HEK293 (cell line): ENCODE measurements around the gene GPR17.
A peak's percentile ranks its signal among the peaks of the same experiment; 100 is the strongest.

Experiments used
- CTCF ChIA-PET: fragments of 350-600 bp; formaldehyde crosslinking; extraction: SDS; loops from one replicate; lab custom pipeline; 2021; ENCODE audit warnings: antibody characterized with exemption; lab: Yijun Ruan, JAX
- POLR2A ChIA-PET: fragments of 300-600 bp; formaldehyde crosslinking; extraction: SDS; loops from one replicate; lab custom pipeline; 2020; ENCODE audit warnings: antibody characterized with exemption, inconsistent platforms; lab: Yijun Ruan, JAX
- H3K27ac ChIP-seq: fragments of 200-500 bp; sonication (Bioruptor generic); 2 replicates; pipeline ENCODE4 v1.5.1; 2014; ENCODE audit warnings: low read depth, low read length, control low read depth, inconsistent platforms; ENCODE audit errors: extremely low read depth
- H3K36me3 ChIP-seq, 2 experiments: fragments of 200-500 bp in 1 of 2; sonication (Bioruptor generic) in 1 of 2; 1 replicate in 1 of 2; 2 replicates in 1 of 2; pipeline ENCODE4 v1.5.1; 2014 to 2017; ENCODE audit warnings: inconsistent platforms in 2 of 2, low read length in 2 of 2; ENCODE audit not compliant: control insufficient read depth in 2 of 2, insufficient read depth in 1 of 2
- H3K4me1 ChIP-seq: fragments of 200-500 bp; sonication (Bioruptor generic); 2 replicates; pipeline ENCODE4 v1.5.1; 2014; ENCODE audit warnings: mild to moderate bottlenecking, low read length, inconsistent platforms; ENCODE audit not compliant: control insufficient read depth, insufficient read depth
- H3K4me3 ChIP-seq: 2 replicates; pipeline ENCODE4 v1.5.1; 2011; ENCODE audit warnings: low read depth, mild to moderate bottlenecking, control low read depth, low read length, moderate library complexity
- H3K9me3 ChIP-seq: fragments of 200-500 bp; sonication (Bioruptor generic); 2 replicates; pipeline ENCODE4 v1.5.1; 2014; ENCODE audit warnings: low read depth, low read length, inconsistent platforms; ENCODE audit not compliant: control insufficient read depth, insufficient read depth
- BCL11A ChIP-seq: fragments of 450-650 bp; formaldehyde crosslinking; IDR thresholded peaks from 2 replicates; pipeline ENCODE4 v1.5.1; 2016; ENCODE audit warnings: low read depth, missing biosample characterization, missing genetic modification characterization
- EGR2 ChIP-seq: fragments of 450-650 bp; formaldehyde crosslinking; IDR thresholded peaks from 2 replicates; pipeline ENCODE4 v1.5.1; 2016; ENCODE audit warnings: low read depth, missing biosample characterization, missing genetic modification characterization
- HOXC10 ChIP-seq: sonication (generic); formaldehyde crosslinking; IDR thresholded peaks from 2 replicates; pipeline ENCODE4 v1.8.1; 2023; ENCODE audit warnings: mild to moderate bottlenecking, missing genetic modification reagents
- KLF7 ChIP-seq: fragments of 450-650 bp; formaldehyde crosslinking; IDR thresholded peaks from 2 replicates; pipeline ENCODE4 v1.5.1; 2016; ENCODE audit warnings: missing biosample characterization, missing genetic modification characterization, borderline replicate concordance
- OSR2 ChIP-seq: fragments of 450-650 bp; formaldehyde crosslinking; IDR thresholded peaks from 2 replicates; pipeline ENCODE4 v1.5.1; 2016; ENCODE audit warnings: missing biosample characterization, missing genetic modification characterization
- REPIN1 ChIP-seq: fragments of 450-650 bp; formaldehyde crosslinking; IDR thresholded peaks from 2 replicates; pipeline ENCODE4 v1.5.1; 2017; ENCODE audit warnings: missing biosample characterization, missing genetic modification characterization, low read depth
- SCRT2 ChIP-seq: fragments of 450-650 bp; formaldehyde crosslinking; IDR thresholded peaks from 2 replicates; pipeline ENCODE4 v1.5.1; 2016; ENCODE audit warnings: missing biosample characterization, missing genetic modification characterization
- SP2 ChIP-seq: fragments of 450-650 bp; formaldehyde crosslinking; IDR thresholded peaks from 2 replicates; pipeline ENCODE4 v1.5.1; 2016; ENCODE audit warnings: missing biosample characterization, missing genetic modification characterization
- ZBTB48 ChIP-seq: fragments of 450-650 bp; formaldehyde crosslinking; IDR thresholded peaks from 2 replicates; pipeline ENCODE4 v1.5.1; 2016; ENCODE audit warnings: missing biosample characterization, missing genetic modification characterization
- ZFP37 ChIP-seq: fragments of 450-650 bp; formaldehyde crosslinking; IDR thresholded peaks from 2 replicates; pipeline ENCODE4 v1.5.1; 2016; ENCODE audit warnings: missing biosample characterization, missing genetic modification characterization
- ZNF133 ChIP-seq: fragments of 450-650 bp; formaldehyde crosslinking; IDR thresholded peaks from 2 replicates; pipeline ENCODE4 v1.5.1; 2016; ENCODE audit warnings: missing biosample characterization, missing genetic modification characterization
- ZNF146 ChIP-seq: fragments of 450-650 bp; formaldehyde crosslinking; IDR thresholded peaks from 2 replicates; pipeline ENCODE4 v1.5.1; 2016; ENCODE audit warnings: missing biosample characterization, missing genetic modification characterization
- ZNF155 ChIP-seq: fragments of 450-650 bp; formaldehyde crosslinking; IDR thresholded peaks from 2 replicates; pipeline ENCODE4 v1.5.1; 2016; ENCODE audit warnings: missing biosample characterization, missing genetic modification characterization
- ZNF169 ChIP-seq: fragments of 450-650 bp; formaldehyde crosslinking; IDR thresholded peaks from 2 replicates; pipeline ENCODE4 v1.5.1; 2016; ENCODE audit warnings: missing biosample characterization, missing genetic modification characterization
- ZNF2 ChIP-seq: fragments of 450-650 bp; formaldehyde crosslinking; IDR thresholded peaks from 2 replicates; pipeline ENCODE4 v1.5.1; 2016; ENCODE audit warnings: missing biosample characterization, missing genetic modification characterization
- ZNF211 ChIP-seq: fragments of 450-650 bp; formaldehyde crosslinking; IDR thresholded peaks from 2 replicates; pipeline ENCODE4 v1.5.1; 2016; ENCODE audit warnings: low read depth, missing biosample characterization, missing genetic modification characterization
- ZNF280D ChIP-seq: fragments of 450-650 bp; formaldehyde crosslinking; IDR thresholded peaks from 2 replicates; pipeline ENCODE4 v1.5.1; 2016; ENCODE audit warnings: missing biosample characterization, missing genetic modification characterization
- ZNF292 ChIP-seq: fragments of 450-650 bp; formaldehyde crosslinking; IDR thresholded peaks from 2 replicates; pipeline ENCODE4 v1.5.1; 2016; ENCODE audit warnings: low read depth, missing biosample characterization, missing genetic modification characterization, borderline replicate concordance
- ZNF366 ChIP-seq: fragments of 450-650 bp; formaldehyde crosslinking; conservative IDR thresholded peaks from 2 replicates; pipeline ENCODE4 v1.5.1; 2016; ENCODE audit warnings: missing biosample characterization, missing genetic modification characterization
- ZNF391 ChIP-seq: fragments of 450-650 bp; formaldehyde crosslinking; IDR thresholded peaks from 2 replicates; pipeline ENCODE4 v1.5.1; 2016; ENCODE audit warnings: low read depth, missing biosample characterization, missing genetic modification characterization, borderline replicate concordance
- ZNF488 ChIP-seq: fragments of 450-650 bp; formaldehyde crosslinking; IDR thresholded peaks from 2 replicates; pipeline ENCODE4 v1.5.1; 2016; ENCODE audit warnings: missing biosample characterization, missing genetic modification characterization
- ZNF555 ChIP-seq: fragments of 450-650 bp; formaldehyde crosslinking; conservative IDR thresholded peaks from 2 replicates; pipeline ENCODE4 v1.5.1; 2017; ENCODE audit warnings: missing biosample characterization, mild to moderate bottlenecking, missing genetic modification characterization, inconsistent platforms
- ZNF654 ChIP-seq: fragments of 450-650 bp; formaldehyde crosslinking; IDR thresholded peaks from 2 replicates; pipeline ENCODE4 v1.5.1; 2016; ENCODE audit warnings: low read depth, missing biosample characterization, missing genetic modification characterization
- ZNF660 ChIP-seq: fragments of 450-650 bp; IDR thresholded peaks from 2 replicates; pipeline ENCODE4 v1.5.1; 2018; ENCODE audit warnings: missing biosample characterization, mild to moderate bottlenecking, missing genetic modification characterization
- ZNF768 ChIP-seq: fragments of 450-650 bp; formaldehyde crosslinking; IDR thresholded peaks from 2 replicates; pipeline ENCODE4 v1.5.1; 2018; ENCODE audit warnings: missing biosample characterization, mild to moderate bottlenecking, missing genetic modification characterization
- ZNF791 ChIP-seq: fragments of 450-650 bp; formaldehyde crosslinking; IDR thresholded peaks from 2 replicates; pipeline ENCODE4 v1.5.1; 2016; ENCODE audit warnings: missing biosample characterization, missing genetic modification characterization
- TF ChIP-seq, protein P1 (sequence below): fragments of 450-650 bp; formaldehyde crosslinking; IDR thresholded peaks from 2 replicates; pipeline ENCODE4 v1.5.1; 2016; ENCODE audit warnings: missing biosample characterization, missing genetic modification characterization

Gene GPR17

DNA sequence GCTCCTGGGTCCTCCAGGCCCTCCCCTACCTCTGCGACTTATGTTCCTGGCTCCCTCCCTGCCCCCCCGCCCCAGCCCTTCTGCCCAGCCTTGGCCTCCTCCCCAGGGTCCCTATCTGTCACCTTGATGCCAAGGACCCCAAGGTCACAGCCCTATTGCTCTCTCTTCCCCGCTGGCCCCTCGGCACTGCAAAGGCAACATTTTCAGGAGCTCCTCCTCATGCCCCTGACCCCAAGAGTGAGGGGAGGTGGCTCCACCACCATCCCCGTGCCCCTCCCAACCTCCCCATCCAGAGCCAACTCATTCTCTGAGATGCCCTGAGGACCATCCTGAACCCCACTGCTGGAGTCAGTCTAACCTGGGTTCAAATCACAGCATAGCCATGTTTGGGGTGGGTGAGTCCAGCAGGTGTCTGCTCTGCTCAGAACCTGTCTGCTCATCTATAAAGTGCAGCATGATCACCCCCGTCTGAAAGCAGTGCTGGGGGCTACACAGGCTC, 17.7 kb downstream of the GPR17 start (continued):
- TF ChIP-seq ZNF391 (tag by site-specific recombination) (no peak), ZNF2 (tag by site-specific recombination) (no peak), ZFP37 (tag by site-specific recombination) (no peak)

DNA sequence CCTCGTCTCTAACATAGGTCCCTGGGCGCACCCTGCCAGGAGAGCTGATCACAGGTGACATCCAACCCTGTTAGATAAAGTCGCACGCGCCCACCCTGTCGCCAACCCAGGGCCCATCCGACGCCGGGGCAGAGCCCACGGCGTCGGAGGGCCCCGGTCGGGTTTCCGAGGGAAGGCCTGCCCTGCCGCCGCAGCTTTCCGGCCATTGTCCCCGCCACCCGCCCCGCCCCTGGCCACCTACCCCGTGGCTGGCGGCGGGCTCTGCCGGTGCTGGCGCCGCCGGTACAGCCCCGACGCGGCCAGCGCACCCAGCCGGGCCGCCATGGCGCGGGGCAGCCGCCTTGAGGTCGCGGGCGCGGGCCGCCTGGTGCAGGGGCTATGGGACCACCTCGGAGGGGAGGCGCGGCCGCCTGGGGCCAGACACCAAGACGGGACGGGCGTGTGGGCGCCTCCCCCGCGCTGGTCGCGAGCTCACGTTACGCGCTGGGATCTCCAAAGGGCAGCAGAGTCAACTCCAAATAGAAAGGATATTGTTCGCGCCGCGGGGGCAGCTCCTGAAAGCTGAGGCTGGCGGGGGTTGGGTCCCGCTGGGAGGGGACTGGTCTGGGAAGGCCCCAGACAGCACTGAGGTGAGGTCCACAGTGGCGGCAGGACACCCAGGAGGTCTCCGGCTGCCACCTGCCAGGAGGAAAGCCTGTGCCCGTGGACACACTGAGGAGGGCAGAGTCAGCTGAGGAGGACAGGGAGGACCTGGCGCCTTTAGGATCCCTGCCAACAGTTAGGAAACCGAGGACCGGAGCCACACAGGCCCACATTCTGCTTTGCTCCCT, 18.3 kb downstream of the GPR17 start:
- H3K4me1 ChIP-seq = no peaks in the 10 kb centered on the region
- H3K4me3 ChIP-seq = peak overlapping the region; percentile 8; the same call in 1 of the 2 replicates
- TF ChIP-seq ZNF292 (tag by site-specific recombination) (no peak), ZNF791 (tag by site-specific recombination) (no peak), ZNF768 (tag by site-specific recombination) (no peak), REPIN1 (tag by site-specific recombination) (no peak), ZNF133 (tag by site-specific recombination) (no peak), ZNF660 (tag by site-specific recombination) (no peak), SCRT2 (no peak), ZFP37 (tag by site-specific recombination) (no peak), SP2 (tag by site-specific recombination) (no peak), EGR2 (tag by site-specific recombination) (no peak)
- H3K9me3 ChIP-seq = no peaks in the 10 kb centered on the region
- POLR2A ChIA-PET = no interaction called here
- CTCF ChIA-PET = interaction anchor here (1.2 kb wide), 1 partner anchor 15 kb away, joined by 5 read pairs; no protein-coding TSS in a partner anchor
- no peak overlapping the region for H3K27ac ChIP-seq
- H3K36me3 ChIP-seq = no peaks in the 10 kb centered on the region

- no peak overlapping the region for H3K4me3 ChIP-seq
- ChIA-PET CTCF (interaction anchor here (1.2 kb wide), 1 partner anchor 15 kb away, joined by 5 read pairs; no protein-coding TSS in a partner anchor), POLR2A (no interaction called here)
- H3K36me3 ChIP-seq = no peaks in the 10 kb centered on the region
- no peak overlapping the region for H3K27ac ChIP-seq
- no peaks in the 10 kb centered on the region for H3K9me3 ChIP-seq
- H3K4me1 ChIP-seq = no peaks in the 10 kb centered on the region
- TF ChIP-seq ZNF211 (tag by site-specific recombination) (no peak), HOXC10 (no peak), ZBTB48 (tag by site-specific recombination) (no peak), ZNF488 (tag by site-specific recombination) (no peak), ZNF366 (tag by site-specific recombination) (no peak), BCL11A (tag by site-specific recombination) (no peak), KLF7 (tag by site-specific recombination) (no peak), ZNF169 (tag by site-specific recombination) (no peak), OSR2 (tag by site-specific recombination) (no peak), ZNF555 (no peak), ZNF146 (tag by site-specific recombination) (no peak), ZNF155 (tag by site-specific recombination) (no peak), ZNF654 (no peak), ZNF280D (tag by site-specific recombination) (no peak)
- TF ChIP-seq, protein P1, sequence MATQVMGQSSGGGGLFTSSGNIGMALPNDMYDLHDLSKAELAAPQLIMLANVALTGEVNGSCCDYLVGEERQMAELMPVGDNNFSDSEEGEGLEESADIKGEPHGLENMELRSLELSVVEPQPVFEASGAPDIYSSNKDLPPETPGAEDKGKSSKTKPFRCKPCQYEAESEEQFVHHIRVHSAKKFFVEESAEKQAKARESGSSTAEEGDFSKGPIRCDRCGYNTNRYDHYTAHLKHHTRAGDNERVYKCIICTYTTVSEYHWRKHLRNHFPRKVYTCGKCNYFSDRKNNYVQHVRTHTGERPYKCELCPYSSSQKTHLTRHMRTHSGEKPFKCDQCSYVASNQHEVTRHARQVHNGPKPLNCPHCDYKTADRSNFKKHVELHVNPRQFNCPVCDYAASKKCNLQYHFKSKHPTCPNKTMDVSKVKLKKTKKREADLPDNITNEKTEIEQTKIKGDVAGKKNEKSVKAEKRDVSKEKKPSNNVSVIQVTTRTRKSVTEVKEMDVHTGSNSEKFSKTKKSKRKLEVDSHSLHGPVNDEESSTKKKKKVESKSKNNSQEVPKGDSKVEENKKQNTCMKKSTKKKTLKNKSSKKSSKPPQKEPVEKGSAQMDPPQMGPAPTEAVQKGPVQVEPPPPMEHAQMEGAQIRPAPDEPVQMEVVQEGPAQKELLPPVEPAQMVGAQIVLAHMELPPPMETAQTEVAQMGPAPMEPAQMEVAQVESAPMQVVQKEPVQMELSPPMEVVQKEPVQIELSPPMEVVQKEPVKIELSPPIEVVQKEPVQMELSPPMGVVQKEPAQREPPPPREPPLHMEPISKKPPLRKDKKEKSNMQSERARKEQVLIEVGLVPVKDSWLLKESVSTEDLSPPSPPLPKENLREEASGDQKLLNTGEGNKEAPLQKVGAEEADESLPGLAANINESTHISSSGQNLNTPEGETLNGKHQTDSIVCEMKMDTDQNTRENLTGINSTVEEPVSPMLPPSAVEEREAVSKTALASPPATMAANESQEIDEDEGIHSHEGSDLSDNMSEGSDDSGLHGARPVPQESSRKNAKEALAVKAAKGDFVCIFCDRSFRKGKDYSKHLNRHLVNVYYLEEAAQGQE (tag by site-specific recombination) = no peak
Observed at GRCh38 chr2:127664895-127665225, 18.9 kb downstream of the GPR17 start.
